Activated T-cell treated with anti-CD3 and anti-CD28 coated beads, Interleukin-2, amount 50 U/mL, for 48 hours (primary cell): Measurements from ENCODE around the gene MLKL.
"Not testable (repeated sequence)": the region's sequence is repeated elsewhere in the genome, so short reads cannot be mapped to it uniquely, and the experiment has no call there.

Experiments used
- DNase-seq, 2 experiments: peaks; one replicate each; pipeline ENCODE4 v3.0.0-alpha.2; 2020

The MLKL gene

DNA sequence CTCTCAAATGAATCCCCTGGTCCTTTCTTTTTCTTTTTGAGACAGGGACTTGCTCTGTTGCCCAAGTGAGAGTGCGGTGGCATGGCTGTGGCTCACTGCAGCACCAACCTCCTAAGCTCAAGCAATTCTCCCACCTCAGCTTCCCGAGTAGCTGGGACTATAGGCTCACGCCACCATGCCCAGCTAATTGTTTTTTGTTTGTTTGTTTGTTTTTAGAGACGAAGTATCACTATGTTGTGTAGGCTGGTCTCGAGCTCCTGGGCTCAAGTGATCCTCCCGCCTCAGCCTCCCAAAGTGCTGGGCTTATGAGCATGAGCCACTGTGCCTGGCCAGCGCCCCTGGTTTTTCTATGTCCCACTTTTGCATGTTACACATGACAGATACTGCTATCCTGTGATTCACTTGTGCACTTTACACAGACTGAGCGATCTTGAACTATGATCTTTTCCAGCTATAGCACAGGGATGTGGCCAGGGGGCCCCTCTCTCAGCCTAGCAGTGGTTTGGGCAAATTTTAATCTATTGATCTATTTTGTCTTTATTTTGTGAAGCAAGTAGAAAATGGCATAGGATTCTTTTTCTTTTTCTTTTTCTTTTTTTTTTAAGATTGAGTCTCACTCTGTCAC lies 31.3 kb upstream of the MLKL start:
- DNase-seq, result no peak

DNA sequence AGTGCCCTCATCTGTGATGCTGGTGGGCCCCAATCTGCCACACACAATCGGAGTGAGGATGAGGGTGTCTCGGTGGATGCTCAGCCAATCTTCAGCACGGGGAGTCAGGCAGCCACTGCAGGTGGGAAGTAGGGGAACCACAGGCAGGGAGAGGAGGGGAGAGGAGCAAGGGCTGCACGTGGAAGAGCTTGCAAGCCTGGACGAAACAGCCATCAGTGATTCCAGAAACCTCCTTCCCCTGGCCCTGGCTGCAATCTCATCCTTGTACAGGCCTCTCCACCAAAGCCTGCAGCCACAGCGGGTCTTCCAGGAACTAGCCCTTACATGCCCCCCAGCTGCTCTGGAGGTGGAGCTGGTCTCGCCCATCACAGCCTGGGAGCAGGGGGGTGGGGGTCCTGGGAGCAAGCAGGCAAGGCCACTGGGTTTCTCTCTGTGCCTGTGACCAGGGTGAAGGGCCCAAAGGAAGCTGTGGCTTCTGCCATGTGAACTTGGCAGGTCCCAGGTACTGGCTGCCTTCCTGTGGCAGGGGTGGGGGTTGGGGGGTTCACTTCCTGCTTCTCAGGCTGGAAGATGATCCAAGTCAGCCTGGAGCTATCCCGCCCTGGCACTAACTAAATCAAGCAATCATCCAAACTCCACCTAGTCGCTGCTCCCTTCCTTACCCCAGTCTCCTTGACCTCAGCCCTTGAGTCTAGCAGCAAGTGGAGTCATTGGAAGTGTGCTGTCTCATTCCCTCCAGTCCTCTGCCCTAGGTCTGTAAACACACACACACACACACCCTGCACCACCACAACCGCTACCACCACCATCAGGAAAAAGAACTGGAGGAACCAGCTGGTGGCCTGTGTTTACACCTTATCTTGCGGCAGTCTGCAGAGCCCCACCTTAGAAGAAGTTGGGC lies 29.4 kb upstream of the MLKL start:
- no peak for DNase-seq

GRCh38 chr16:74727903-74728302 lies 27.2 kb upstream of the MLKL start:
- DNase-seq, result no peak

- peak; percentile 72 for DNase-seq
These were observed 26.1 kb upstream of the MLKL start for GRCh38 chr16:74726716-74727115.

DNA sequence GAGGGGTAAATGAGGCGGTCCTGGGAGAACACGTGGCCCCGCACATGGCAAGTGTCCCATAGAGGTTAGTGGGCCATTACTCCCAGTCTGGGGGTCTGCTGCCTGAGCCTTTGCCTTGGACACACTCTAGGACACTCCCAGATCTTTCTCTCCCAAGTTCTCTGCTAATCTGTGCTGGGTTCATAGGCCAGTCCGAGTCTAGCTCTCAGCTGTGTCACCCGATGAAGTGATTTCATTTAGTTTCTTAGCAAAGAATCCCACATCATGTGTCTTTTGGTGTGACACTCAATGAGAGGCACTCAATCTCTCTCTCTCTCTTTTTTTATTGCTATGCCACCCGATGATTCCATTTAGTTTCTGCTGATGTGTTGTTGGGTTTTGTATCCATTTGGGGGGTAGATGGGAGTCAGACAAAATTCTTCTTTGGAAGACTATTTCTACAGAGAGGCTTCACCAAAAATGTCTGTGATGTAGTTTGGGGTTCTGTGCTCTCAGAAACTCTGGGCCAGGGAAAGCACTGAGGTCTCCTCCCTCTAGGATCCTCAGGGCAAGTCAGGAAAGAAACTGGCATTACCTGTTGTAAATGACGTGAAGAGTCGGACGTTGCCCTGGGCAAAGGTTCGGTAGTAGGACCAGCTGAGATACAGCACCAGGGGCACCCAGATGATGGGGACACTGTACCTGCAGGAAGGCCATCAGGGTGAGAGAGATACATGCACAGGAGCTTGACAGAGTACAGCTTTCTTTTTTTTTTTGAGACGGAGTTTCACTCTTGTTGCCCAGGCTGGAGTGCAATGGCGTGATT lies 25.2 kb upstream of the MLKL start:
- no peak for DNase-seq

DNA sequence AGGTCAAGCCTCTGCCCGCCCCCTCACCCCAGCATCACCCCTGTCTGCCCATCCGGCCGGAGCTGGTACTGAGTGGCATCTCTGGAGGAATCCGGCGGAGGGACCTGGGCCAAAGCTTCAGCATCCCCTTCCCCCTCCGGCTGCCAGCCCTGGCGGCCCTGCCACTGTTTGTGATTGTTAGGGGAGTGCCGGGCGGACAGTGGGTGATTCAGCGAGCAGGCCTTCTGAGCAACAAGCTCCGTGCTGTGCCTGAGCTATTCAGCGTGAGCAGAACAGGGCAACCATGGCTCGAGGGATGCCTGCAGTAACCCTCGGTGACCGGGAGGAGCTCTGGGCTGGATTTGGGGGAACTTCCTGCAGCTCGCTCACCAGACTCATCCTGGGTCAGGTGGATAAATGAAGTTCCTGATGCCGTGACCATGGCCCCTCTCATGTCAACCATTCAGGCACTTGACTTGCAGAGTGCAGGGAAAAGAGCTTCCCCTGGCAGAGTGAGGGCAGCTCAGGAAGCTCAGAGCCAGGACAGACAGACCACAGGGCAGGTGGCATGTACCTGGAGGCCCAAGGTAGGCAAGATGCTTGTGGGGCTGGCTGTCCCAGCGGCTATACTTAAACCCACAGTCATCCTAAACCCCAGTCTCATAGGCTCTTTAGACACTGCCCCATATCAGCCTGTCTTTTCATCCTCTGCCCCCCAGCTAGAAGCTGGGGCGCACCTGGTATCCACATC lies 24.3 kb upstream of the MLKL start:
- DNase-seq, result no peak

- no peak for DNase-seq
These were observed 22.6 kb upstream of the MLKL start for GRCh38 chr16:74723256-74723655.

- not testable (repeated sequence) for DNase-seq
These were observed 21.5 kb upstream of the MLKL start for GRCh38 chr16:74722156-74722555.

DNA sequence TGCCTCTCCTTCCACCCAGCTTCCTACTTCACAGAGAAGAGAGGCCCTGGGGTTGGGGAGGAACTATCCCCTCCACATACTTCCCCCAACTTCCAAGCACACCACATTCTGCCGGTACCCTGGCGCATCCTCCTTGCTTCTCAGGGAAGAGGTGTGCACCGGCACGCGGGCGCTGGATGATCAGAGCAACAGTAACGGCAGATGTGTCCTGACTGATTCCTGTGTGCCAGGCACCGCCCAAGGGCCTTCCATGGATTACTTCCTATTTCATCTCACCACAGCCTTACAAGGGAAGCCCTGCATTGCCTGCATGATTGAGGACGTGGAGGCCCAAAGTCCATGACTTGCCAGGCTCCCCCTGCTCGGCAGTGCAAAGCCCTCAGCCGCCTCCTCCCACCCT lies 21.1 kb upstream of the MLKL start:
- DNase-seq, result no peak

DNA sequence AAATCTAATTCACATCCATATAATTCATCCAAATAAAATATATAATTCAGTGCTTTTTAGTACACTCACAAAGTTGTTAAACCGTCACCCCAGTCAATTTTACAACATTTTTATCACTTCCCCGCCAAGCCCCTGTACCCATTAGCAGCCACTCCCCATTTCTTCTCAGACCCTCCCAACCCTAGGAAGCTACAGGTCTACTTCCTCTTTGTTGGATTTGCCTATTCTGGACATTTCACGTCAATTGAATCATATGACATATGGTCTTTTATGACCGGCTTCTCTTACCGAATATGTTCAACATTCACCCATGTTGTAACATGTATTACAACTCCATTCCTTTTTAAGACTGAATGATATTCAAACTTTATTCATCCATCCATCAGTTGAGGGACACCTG lies 19.9 kb upstream of the MLKL start:
- DNase-seq, result no peak

GRCh38 chr16:74718741-74719610 lies 18.3 kb upstream of the MLKL start:
- DNase-seq, result no peak

GRCh38 chr16:74718140-74718539 lies 17.5 kb upstream of the MLKL start:
- DNase-seq, result no peak

DNA sequence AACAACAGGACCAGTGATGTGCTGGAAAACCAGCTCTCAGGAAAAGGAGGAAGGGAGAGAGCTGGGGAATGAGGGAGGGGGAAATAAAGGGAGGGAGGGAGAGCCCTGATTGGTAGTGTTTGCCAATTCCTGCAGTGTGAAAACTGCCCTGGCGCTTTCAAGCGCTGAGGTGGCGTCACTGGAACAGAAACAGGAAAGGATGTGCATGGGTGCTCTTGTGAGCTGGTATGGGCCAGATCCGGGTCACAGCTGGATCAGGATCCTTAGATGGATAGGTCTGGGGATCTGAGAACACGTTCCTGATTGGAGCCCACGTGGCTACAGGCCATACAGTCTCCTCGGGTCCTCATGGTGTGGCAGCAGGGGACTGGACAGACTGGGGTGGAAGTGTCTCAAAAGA lies 16.7 kb upstream of the MLKL start:
- DNase-seq, result no peak

GRCh38 chr16:74716355-74716754 lies 15.7 kb upstream of the MLKL start:
- no peak for DNase-seq

DNA sequence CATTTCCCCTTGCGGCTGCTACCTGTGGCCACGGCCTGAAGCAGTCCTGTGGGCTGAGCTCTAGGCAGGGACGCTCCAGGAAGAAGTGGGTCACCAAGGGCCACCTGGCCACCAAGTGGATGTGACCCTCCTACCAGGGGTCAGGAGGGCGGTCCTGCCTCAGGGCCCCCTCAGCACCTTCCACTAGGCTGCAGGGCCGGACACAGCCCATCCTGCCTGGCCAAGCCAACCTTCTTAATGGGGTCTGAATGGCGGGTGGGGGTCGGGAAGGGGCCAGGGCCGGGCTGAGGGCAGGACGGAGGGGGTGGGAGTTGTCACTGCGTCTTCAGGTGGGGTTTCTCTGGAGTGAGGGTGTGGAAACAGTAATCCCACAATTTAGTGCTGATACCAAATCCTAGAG lies 13.2 kb upstream of the MLKL start:
- DNase-seq, result no peak

- no peak for DNase-seq
These were observed 12.7 kb upstream of the MLKL start for GRCh38 chr16:74713325-74713724.

DNA sequence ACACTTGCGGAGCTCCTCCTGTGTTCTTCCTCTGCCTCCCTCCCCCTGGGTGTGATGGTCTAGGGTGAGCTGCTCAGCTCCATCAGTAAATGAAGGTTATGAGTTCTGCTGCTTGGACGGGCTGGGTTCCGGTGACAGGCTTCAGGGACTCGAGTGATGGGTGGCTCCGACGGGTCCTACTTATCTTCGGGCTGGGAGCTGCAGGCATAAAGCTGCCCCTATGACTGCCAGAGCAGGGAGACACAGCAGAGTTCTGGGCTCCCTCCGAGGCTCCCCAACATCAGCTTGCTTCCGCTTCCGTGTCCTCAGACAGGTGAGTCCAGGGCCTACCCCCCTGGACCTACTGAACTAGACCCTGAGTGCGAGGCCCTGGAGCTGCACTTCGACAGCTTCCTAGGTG lies 11.3 kb upstream of the MLKL start:
- DNase-seq, result no peak

DNA sequence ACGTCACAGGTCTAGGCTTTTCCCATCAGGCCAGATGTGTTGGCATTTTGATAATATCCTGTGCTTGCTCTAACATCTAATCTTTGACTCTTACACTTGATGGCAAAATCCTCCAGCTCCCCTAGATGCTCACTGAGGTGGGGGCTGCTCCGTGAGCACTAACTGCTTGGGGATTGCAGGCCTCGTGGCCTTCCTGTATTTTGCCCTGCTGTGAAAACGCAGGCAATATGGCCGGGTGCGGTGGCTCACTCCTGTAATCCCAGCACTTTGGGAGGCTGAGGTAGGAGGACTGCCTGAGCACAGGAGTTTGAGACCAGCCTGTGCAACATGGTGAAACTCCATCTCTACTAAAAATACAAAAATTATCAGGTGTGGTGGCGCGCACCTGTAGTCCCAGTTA lies 9.7 kb upstream of the MLKL start:
- DNase-seq, result no peak

- DNase-seq, result peak; percentile 88
These were observed 8.8 kb upstream of the MLKL start for GRCh38 chr16:74709441-74709877.

DNA sequence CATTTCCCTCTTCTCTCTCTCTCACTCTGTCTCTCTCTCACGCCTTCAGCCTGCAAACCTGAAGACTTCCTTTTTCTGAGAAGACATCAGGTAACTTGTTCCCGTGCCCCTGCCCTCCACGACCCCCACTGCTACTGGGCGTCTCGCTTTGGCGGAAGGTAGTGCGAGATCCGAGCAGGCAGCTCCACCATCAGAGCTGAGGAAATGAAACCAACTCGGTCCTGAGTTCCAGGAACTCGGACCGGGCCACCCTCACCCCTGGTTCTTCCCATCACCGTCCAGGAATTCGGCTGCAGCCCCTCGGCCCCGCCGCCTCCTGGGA lies 585 bp downstream of the MLKL start:
- peak in 1 of 2 experiments; percentile 53 for DNase-seq

- peak; percentile 20 to 26 for DNase-seq
These were observed 996 bp downstream of the MLKL start for GRCh38 chr16:74699666-74700065.

- no peak for DNase-seq
These were observed 2.4 kb downstream of the MLKL start for GRCh38 chr16:74698222-74698621.
